Skeletal muscle satellite cell (primary cell): ENCODE results near the gene RNF212. TPM values are rescaled to one million over a fixed set of nuclear protein-coding genes. Genes with fewer than 3 reads are reported as not detected.

Source experiments
- H3K27me3 ChIP-seq: 2 replicates; pipeline ENCODE4 v1.7.0; 2013; ENCODE audit warnings: low read length; ENCODE audit not compliant: control insufficient read depth, insufficient read depth
- H3K36me3 ChIP-seq: 2 replicates; pipeline ENCODE4 v1.7.0; 2013; ENCODE audit warnings: mild to moderate bottlenecking, control low read depth, low read length; ENCODE audit not compliant: insufficient read depth
- H3K4me1 ChIP-seq: 2 replicates; pipeline ENCODE4 v1.7.0; 2013; ENCODE audit warnings: low read length; ENCODE audit not compliant: control insufficient read depth, insufficient read depth
- H3K4me2 ChIP-seq: 2 replicates; pipeline ENCODE4 v1.7.0; 2013; ENCODE audit warnings: mild to moderate bottlenecking, low read length
- H3K4me3 ChIP-seq: 2 replicates; pipeline ENCODE4 v1.7.0; 2013; ENCODE audit warnings: low read length
- H3K9ac ChIP-seq: 2 replicates; pipeline ENCODE4 v1.7.0; 2013; ENCODE audit warnings: mild to moderate bottlenecking, low read depth, low read length, moderate library complexity
- H3K9me3 ChIP-seq: replicated peaks from 2 replicates; pipeline ENCODE4 v1.7.0; 2013; ENCODE audit warnings: mild to moderate bottlenecking, control low read depth, low read length
- total RNA-seq: library from RNA; depleted of rRNA; stranded (reverse); fragments of >200 nt; gene quantifications from 2 replicates; pipeline ENCODE4 v1.2.3, GENCODE V29; 2012; rRNA removed

The RNF212 gene, protein sequence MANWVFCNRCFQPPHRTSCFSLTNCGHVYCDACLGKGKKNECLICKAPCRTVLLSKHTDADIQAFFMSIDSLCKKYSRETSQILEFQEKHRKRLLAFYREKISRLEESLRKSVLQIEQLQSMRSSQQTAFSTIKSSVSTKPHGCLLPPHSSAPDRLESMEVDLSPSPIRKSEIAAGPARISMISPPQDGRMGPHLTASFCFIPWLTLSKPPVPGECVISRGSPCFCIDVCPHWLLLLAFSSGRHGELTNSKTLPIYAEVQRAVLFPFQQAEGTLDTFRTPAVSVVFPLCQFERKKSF
- 1.0 and 1.5 TPM in 2 replicates for total RNA-seq

DNA sequence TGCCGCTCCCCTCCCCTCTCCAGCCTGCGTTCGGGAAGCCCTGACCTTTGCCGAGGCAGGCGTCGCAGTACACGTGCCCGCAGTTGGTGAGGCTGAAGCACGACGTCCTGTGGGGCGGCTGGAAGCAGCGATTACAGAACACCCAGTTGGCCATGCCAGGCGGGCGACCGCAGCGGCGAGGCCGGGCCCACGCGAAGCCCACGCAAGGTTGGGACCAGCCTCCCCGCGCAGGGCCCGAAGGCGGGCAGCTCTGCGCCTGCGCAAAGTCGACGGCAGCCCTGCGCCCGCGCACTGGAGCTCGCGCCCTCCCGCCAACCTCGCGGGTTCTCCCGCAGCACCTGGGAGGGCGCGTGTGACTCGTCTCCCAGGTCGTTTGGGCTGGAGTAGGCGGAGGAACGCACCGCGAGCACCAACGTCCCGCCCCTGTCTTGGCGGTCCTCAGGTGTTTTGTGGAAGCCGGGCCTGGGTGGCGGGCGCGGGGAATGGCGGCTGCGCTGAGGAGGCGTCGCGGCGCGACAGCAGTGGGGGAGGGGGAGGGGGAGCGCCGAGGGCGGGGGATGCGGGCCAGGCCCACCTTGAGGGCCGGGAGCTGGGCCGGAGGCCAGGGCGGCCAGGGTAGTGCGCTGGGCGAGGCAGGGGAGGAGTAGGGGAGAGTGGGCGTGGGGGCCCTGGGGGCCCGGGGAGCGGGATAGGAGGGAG, at the start of gene RNF212:
Gene RNF212, minus strand, starts transcription at position 254 of the 699 bp plus-strand sequence. Its CDS starts 100 bp downstream, at position 154.
- Histone ChIP-seq H3K4me2 (no peak within 1 kb of the TSS), H3K4me3 (no peak within 1 kb of the TSS), H3K36me3 (no peaks in the 10 kb centered on the region), H3K9me3 (no peaks in the 10 kb centered on the region), H3K9ac (no peak within 1 kb of the TSS), H3K4me1 (no peaks in the 10 kb centered on the region), H3K27me3 (peaks cover 71% of the 10 kb centered on the region)

DNA sequence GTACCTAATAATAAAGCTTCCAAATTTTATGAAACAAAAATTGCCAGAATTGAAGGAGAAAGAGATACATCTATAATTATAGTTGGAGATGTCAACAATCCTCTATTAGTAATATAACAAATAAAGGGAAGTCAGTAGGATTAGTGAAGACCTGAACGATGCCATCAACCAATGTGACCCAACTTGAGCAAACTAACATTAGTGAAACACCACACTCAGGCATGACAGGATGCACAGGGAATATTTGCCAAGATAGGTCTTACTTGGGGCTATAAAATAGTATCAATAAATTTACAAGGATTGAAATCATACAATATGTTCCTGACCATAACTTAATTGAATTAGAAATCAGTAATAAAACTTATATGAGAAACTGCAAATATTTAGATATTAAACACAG, 47.0 kb upstream of the RNF212 start:
- no peak overlapping the region for H3K4me2 ChIP-seq
- H3K4me1 ChIP-seq = no peaks in the 10 kb centered on the region
- H3K4me3 ChIP-seq = no peak overlapping the region
- H3K9me3 ChIP-seq = peaks cover 9% of the 10 kb centered on the region
- peaks cover 30% of the 10 kb centered on the region for H3K27me3 ChIP-seq
- no peak overlapping the region for H3K9ac ChIP-seq
- no peaks in the 10 kb centered on the region for H3K36me3 ChIP-seq

DNA sequence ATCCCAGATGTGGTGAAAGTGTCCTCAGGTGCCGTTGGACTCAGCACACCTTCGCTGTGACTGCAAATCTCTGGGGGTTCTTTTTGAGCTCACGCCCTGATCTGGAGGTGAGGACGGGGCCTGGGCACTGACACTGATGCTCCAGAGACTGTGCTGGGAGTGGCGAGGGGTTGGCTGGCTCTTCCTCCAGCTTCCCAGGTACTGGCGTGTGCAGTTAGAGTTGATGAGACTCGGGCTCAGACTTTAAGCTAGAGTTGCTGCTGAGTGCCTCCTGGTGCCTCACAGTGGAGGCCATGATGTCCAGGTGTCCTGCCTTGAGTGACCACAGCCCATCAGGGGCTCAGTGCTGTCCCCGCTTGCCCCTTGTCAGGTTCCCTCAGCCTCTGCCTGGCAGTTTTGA, 42.7 kb upstream of the RNF212 start:
- peaks cover 9% of the 10 kb centered on the region for H3K9me3 ChIP-seq
- H3K27me3 ChIP-seq = peaks cover 64% of the 10 kb centered on the region
- no peak overlapping the region for H3K4me3 ChIP-seq
- no peak overlapping the region for H3K9ac ChIP-seq
- peaks cover 7% of the 10 kb centered on the region for H3K4me1 ChIP-seq
- no peaks in the 10 kb centered on the region for H3K36me3 ChIP-seq
- no peak overlapping the region for H3K4me2 ChIP-seq

DNA sequence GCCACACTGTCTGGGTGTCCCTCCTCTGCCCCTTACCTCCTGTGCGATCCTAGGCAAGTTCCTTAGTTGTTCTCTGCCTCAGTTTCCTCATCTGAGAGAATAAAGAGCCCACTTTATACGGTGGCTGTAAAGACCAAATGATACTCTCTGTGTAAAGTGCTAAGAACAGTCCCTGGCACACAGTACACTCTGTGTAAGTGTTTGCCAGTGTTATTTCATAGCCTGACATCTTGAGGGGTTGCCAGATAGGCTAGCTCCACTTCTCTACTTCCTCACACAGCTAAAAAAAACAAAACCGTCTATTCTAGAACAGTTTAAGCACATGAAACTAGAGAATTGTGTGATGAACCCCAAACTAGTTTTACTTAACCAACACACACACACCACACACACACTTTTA, 42.0 kb upstream of the RNF212 start:
- Histone ChIP-seq H3K4me3 (no peak overlapping the region), H3K27me3 (peaks cover 71% of the 10 kb centered on the region), H3K9ac (no peak overlapping the region), H3K9me3 (peaks cover 11% of the 10 kb centered on the region), H3K4me2 (no peak overlapping the region), H3K4me1 (peaks cover 7% of the 10 kb centered on the region), H3K36me3 (no peaks in the 10 kb centered on the region)

DNA sequence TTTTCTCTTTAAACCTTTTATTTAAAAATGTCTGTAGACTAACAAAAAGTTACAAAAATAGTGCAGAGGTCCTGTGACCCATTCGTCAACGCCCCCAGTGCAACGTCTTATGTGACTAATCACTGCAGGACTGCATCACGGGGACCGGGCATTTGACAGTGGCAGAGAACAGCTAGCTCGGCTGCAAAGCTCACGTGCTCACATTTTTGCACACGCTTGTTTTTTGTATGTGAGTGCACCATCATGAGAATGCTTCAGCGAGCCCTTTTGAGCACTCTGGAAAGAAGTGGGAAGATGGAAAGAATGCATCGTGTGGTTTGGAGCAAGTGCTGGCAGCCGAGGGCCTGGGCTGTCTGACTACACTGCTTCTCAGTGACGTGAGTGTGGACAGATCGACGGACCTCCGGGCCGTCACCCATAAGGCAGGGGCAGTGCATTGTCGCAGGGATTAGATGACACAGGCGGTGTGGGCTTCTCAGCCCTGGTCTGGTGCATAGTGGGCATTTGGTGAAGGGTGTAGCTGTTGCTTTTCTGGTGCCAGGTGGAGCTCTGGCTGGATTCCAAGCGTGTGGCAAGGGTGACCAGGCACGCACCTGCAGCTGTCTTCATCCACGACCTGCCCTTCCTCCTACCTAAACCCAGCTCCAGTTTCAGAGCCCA, 41.3 kb upstream of the RNF212 start:
- peaks cover 7% of the 10 kb centered on the region for H3K4me1 ChIP-seq
- peaks cover 77% of the 10 kb centered on the region for H3K27me3 ChIP-seq
- no peak overlapping the region for H3K4me3 ChIP-seq
- no peaks in the 10 kb centered on the region for H3K36me3 ChIP-seq
- H3K4me2 ChIP-seq = no peak overlapping the region
- H3K9ac ChIP-seq = no peak overlapping the region
- H3K9me3 ChIP-seq = peaks cover 11% of the 10 kb centered on the region

DNA sequence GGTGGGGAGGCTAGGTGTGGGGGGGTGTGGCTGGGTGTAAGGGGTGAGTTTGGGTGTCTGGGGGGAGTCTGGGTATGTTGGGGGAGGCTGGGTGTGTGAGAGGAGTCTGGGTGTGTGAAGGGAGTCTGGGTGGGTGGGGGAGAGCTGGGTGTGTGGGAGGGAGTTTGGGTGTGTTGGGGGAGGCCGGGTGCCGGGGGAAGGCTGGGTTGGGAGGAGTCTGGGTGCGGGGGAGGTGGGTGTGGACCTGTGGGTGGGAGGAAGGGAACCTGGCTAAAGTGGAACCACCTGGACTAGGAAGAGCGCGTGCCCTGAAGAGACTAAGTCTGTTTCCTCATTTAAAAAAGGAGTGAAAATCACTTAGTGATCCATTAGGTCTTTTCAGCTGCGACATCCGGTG, 40.8 kb upstream of the RNF212 start:
- Histone ChIP-seq H3K4me2 (no peak overlapping the region), H3K9ac (no peak overlapping the region), H3K9me3 (peaks cover 11% of the 10 kb centered on the region), H3K4me3 (no peak overlapping the region), H3K27me3 (peaks cover 79% of the 10 kb centered on the region), H3K4me1 (peaks cover 7% of the 10 kb centered on the region), H3K36me3 (no peaks in the 10 kb centered on the region)

DNA sequence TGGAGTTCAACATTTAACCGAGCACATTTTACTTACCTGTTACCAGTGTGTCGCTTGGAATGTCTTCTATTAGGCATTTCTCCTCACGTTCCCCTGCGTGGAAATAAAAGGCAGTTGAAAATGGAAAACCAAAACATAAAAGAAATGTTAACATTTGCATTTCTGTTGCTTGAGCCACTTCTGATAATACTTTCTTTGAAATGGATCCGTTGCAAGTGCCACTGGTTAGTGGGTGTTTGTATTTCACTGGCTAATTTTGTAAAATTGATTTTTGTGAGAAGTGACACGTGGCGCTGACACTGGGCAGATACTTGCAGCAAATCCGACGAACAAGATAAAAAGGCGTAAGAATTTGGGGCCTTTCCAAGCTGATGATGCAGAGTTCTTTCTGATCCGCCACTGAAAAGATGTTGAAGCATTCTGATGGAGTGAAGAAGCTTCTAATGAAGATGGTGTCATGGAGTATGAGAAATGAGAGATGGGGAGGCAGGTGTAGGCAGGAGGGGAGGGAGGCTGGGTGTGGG, 40.3 kb upstream of the RNF212 start:
- Histone ChIP-seq H3K4me2 (no peak overlapping the region), H3K9me3 (peaks cover 11% of the 10 kb centered on the region), H3K4me3 (no peak overlapping the region), H3K9ac (no peak overlapping the region), H3K27me3 (peaks cover 81% of the 10 kb centered on the region), H3K4me1 (peaks cover 7% of the 10 kb centered on the region), H3K36me3 (no peaks in the 10 kb centered on the region)

DNA sequence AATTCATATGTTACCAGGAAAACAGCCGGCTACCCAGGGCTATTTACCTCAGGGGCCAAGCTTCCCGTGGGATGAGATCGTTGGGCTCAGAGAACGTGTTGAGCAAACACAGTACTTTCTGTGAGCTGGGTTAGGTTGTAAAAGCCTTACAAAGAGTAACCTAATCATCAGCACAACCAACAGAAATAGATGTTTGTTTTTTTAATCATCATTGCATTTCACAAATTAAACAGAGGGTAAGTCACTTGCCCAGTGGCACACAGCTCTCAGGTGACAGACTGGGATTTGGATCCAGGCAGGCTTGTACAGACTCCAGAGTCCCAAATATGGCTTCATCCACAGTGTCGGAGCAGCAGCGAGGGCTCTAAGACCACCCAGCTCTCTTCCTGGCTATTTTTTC, 38.9 kb upstream of the RNF212 start:
- peaks cover 83% of the 10 kb centered on the region for H3K27me3 ChIP-seq
- H3K36me3 ChIP-seq = no peaks in the 10 kb centered on the region
- H3K9ac ChIP-seq = no peak overlapping the region

DNA sequence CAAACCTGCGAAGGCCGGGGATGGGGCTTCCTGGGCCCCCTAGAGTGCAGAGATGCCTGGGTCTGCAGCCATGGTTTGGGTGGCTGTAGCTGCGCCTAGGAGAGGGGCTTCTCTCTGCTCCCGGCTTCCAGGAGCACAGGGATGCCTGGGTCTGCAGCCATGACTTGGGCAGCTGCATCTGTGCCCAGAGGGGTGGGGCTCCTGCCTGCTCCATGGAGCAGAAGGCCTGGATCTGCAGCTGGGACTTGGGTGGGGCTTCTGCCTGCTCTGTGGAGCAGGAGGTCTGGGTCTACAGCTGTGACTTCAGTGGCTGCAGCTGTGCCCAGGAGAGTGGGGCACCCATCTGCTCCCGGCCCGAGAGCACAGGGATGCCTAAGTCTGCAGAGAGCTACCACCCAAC, 38.2 kb upstream of the RNF212 start:
- Histone ChIP-seq H3K9ac (no peak overlapping the region), H3K36me3 (no peaks in the 10 kb centered on the region), H3K4me3 (no peak overlapping the region), H3K4me2 (no peak overlapping the region), H3K9me3 (peaks cover 2% of the 10 kb centered on the region), H3K27me3 (peaks cover 76% of the 10 kb centered on the region), H3K4me1 (peaks cover 7% of the 10 kb centered on the region)

More for the DNA sequence above, 38.9 kb upstream of the RNF212 start:
- Histone ChIP-seq H3K4me1 (peaks cover 7% of the 10 kb centered on the region), H3K4me2 (no peak overlapping the region), H3K4me3 (no peak overlapping the region), H3K9me3 (peaks cover 2% of the 10 kb centered on the region)

DNA sequence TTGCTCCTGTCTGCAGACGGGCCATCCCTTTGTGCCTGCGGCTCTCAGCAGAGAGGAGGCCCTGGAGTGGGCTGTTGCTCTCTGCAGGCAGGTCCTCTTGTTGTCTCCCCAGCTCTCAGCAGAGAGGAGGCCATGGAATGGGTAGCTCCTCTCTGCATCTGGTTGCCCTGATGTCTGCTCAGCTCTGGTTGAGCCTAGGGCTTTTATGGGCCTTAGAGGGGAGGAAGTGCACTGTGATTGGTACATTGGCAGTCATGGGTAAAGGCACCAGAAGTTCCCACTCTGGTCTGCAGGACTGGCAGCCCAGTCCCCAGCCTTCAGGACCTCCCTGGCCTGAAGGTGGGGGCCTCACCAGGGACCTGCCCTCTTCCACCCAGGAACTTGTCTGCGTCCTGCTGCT, 37.5 kb upstream of the RNF212 start:
- peaks cover 69% of the 10 kb centered on the region for H3K27me3 ChIP-seq

DNA sequence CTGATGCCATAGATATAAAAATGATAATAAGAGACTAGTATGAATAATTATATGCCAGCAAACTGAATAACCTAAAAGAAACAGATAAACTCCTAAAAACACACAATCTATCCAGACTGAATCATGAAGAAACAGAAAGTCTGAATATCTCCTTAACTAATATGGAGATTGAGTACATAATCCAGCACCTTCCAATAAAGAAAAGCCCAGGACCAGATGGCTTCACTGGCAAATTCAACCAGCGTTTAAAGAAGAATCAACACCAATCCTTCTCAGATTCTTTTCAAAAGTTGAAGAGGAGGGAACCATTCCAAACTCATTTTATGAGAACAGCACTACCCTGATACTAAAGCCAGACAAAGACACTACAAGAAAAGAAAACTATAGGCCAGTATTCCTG, 26.5 kb upstream of the RNF212 start:
- no peaks in the 10 kb centered on the region for H3K36me3 ChIP-seq
- no peak overlapping the region for H3K4me2 ChIP-seq
- H3K9me3 ChIP-seq = no peaks in the 10 kb centered on the region
- no peak overlapping the region for H3K9ac ChIP-seq
- no peaks in the 10 kb centered on the region for H3K4me1 ChIP-seq
- H3K27me3 ChIP-seq = peaks cover 71% of the 10 kb centered on the region
- no peak overlapping the region for H3K4me3 ChIP-seq

More for the DNA sequence above, 37.5 kb upstream of the RNF212 start:
- Histone ChIP-seq H3K4me1 (peaks cover 7% of the 10 kb centered on the region), H3K4me2 (no peak overlapping the region), H3K4me3 (no peak overlapping the region), H3K36me3 (no peaks in the 10 kb centered on the region), H3K9ac (no peak overlapping the region), H3K9me3 (peaks cover 2% of the 10 kb centered on the region)
